ENCODE data around the gene STK32C.
A peak's percentile ranks its signal among the peaks of the same experiment; 100 is the strongest.
"Not testable (repeated sequence)": the region's sequence is repeated elsewhere in the genome, so short reads cannot be mapped to it uniquely, and the experiment has no call there.

Gene STK32C

DNA sequence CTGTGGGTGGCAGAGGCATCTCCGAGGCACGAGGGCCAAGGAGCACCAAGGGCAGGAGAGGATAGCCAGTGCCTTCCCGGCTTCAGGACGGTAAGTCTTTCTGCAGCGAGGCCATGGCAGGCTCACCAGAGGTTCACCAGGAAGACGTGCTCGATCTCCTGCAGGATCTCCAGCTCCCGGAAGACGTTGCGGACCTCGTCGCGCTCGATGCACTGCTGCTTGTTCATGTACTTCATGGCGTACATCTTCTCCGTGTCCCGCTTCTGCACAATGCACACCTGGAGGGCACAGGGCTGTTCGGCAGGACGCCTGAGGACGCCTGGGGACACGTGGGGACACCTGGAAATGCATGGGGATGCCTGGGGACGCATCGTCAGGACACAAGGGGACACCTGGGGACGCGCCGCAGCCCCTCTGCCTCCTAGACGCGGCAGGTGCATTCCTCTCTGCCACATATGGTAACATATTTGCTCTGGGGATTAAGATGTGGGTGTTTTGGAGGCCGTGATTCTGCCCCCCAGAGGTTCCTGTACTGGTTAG is 79.8 kb downstream of the STK32C start:
- DNase-seq: no peak

DNA sequence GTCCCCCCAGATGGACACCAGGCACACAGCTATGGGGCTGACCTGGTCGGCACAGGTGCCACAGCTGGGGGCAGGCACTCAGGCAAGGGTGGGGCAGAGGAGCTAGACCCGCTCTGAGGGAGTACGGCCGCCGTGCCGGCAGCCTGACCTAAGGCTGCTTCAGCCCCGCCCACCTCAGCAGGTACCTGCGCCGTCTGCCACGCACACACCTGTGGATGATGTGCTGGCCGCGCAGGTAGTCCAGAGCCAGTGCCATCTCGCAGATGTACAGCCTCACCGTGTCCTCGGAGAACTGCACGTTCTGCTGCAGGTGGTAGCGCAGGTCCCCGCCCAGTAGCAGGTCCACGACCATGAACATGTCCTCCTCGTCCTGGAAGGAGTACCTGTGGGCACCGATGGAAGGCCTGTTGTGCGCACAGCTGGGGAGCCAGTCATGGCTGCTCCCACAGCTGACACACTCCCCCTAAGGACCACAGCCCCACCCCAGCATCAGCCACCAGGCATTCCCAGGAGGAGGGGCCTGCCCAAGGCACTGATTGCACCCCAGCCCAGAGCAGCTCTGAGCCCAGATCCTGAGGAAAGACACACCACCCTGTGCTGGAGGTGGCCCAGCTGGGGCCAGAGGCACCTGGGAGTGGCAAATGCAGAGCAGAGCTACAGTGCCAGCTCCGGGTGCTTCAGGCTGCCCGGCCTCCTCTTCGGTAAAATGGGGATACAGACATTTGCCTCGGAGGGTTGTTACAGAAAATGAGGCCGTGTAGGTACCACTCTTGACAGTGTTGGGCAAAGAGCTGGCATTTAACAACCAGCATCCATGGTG is 81.0 kb downstream of the STK32C start:
- no peak for DNase-seq

DNA sequence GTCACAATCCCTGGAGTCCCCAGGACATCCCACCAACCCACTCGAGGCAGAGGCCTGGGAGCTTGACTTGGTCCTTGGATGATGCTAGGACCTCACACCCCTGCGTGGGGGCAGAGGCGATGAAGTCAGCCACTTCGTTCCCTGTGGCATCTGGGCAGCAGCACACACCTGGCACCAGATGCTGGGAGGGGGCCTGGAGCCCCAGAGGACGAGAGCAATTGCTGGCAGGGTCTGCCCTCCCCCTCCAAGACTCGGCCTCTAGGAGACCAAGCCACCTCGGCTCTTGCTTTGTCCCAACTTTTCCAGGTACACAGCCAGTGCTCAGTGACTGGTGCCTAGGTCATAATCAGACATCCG is 81.9 kb downstream of the STK32C start:
- no peak for DNase-seq

DNA sequence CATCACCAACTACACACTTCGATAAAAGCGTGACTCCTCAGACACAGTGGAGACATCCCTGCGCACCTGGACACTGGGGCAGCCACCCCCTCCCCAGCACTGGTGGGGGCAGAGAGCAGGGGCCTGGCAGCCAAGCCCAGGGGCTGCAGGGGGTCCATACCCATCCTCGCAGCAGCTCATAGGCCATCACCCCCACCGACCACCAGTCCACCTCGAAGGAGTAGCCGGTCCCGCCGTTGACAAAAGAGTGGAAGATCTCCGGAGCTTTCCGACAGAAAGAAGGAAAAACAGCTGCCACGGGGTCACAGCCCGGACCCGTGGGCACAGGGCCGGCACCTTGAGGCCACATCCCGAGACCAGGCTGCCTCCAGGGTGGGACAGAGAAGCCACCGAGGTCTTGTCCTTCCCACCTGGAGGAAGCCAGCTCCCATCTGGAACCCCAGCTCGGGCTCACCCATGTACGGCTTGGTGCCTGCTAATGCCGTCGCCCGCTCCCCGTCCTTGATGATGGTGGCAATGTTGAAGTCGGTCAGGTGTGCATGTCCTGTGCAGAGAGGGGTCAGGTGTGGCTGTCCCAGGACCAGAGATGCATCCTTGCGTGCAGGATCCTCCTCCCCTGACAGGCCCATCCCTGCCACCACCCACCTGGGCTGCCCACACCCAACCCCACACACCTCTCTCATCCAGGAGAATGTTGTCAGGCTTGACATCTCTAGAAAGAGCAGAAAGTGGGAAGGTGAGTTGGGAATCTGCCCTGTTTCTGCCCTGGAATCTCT is 82.5 kb downstream of the STK32C start:
- DNase-seq: no peak

DNA sequence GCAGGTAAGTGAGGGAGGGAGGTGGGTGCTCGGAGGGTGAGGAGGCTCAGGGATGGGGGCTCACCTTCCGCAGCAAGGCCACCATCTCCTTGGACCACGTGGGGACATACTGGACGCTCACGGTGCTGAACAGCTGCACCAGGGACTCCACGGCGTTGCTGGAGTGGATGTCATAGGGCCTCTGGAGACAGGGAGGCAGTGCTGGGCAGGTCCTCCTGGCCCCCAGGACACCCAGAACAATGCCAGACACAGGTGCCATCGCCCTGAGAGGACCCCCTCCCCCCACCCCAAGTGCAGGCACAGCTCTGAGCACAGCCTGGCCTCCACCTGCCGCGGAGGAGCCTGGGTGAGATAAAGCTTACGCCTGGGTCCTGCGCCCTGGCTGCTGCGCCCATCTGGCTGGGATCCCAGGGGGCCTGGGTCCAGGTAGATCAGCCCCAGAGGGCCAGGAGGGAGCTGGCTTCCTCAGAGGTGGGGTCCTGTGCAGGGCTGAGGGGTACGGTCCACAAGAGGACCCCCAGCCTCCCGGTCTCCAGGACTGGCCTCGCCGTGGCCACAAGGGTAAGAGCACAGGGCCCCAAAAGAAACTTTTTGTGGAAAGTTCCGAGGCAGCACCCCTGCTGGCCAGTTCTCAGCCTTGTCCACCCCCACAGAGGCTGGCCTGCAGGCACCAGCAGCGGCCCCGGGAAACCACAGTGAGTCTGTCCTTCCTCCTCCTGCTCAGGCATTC is 83.2 kb downstream of the STK32C start:
- no peak for DNase-seq

DNA sequence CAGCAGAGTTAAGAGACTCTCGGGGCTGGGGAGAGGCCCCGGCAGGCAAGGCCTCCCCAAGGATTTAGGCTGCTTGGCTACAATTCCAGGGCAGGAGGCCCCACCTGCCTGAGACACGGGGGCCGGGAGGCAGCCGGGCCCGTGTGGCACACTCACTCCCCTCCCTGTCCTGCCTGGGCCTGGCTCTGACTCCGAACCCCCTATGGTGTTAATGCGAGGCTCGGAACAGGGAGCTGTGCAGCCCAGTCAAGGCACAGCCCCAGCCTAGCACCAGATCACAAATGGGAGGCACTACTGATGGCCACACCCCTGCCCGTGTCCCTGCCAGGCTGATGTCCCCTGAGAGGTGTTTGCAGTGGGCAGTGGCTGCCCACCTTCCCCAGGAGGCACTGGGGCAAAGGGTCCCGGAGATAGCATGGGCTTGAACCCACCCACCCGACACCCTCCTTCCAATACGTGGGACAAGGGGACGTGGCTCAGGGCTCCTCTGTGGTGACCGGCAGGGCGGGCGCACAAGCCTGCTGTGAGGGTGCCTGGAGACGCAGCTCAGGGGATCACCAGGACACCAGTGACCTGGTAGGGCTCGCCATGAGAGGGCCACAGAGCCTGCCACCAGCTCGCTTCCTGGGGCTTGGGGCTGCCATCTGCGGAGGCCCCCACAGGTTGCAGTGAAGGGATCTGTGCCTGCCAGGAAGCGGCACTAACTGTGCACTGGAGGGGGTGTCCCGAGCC is 84.0 kb downstream of the STK32C start:
- DNase-seq: no peak

DNA sequence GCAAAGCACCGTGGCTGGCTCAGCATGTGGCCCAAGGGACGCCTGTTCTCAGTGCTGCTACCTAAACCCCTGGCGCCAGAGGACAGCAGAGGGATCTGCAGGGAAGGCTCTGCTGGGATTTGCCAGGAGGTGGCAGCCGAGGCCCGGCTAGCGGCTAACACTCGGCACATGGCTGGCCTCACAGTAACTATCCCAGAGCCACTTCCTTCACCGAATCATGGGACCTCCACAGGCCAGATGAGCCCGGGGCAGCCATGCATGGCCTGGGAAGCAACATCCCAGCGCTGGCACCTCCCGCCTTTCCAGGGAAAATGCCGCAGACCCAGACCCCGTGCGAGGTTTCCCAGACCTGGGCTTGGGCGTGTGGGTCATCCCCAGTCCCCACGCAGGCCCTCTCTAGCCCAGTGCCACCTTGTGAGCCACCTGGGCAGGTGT is 84.6 kb downstream of the STK32C start:
- peak; percentile 40 for DNase-seq

DNA sequence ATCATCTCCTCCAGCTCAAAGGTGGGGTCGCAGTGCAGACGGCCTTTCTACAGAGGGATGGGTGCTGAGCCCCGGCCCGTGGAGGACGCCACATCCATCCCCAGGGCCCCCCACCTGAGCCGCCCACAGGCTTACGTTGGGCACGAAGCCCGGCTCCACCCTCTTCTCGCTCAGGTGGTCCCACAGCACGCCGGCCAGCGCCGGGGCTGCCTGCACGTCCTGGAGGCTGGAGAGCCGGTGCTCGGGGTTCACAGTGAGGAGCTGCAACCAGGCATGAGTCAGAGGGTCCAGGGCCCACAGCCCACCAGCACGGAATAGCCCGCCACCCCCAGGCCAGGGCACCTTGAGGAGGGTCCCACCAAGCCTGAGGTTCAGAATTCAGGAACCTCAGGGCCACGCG is 85.0 kb downstream of the STK32C start:
- no peak for DNase-seq

DNA sequence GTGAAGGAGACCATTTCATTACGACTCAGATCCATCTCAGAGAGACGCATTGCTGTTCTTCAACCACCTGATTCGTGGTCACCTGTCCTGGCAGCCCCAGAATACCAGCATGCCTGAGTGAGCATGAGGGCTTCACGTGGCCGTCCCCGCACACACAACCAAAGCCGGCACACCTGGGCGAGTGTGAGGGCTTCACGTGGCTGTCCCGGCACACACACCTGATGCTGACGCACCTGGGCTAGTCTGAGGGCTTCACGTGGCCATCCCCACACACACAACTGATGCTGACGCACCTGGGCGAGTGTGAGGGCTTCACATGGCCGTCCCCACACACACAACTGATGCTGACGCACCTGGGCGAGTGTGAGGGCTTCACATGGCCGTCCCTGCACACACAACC is 86.8 kb downstream of the STK32C start:
- not testable (repeated sequence) for DNase-seq

DNA sequence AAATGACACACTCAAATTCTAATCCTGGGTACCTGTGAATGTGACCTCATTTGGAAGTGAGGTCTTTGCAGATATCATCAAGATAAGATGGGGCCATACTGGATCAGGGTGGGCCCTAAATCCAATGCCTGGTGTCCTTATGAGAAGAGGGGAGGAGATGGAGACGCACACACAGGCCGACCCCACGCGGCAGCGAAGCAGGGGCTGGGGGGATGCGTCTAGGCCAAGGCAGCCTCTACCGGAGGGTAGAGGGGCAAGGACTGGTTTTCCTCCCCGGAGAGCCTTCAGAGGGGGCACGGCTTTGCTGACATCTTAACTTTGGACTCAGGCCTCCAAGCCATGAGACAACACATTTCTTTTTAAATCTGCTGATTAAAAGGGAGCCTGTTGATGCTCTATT is 87.7 kb downstream of the STK32C start:
- no peak for DNase-seq

DNA sequence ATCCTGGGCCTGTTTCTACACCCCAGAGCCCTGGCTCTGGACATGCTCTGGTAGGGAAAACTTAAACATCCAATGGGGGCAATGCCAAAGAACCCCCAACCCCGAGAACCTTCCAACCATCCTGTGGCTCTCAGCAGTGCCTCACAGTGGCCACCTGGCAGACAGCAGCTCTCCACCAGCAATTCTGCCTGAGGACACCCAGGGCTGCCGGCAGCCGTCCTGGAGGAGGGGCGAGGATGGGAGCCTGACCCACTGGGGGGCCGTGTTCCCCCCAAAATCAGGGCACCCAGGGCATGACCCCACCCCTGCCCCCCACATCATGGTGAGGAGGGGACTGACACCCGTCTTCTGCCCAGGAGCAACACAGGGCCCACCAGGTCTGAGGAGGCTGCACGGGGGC is 88.3 kb downstream of the STK32C start:
- DNase-seq: no peak

DNA sequence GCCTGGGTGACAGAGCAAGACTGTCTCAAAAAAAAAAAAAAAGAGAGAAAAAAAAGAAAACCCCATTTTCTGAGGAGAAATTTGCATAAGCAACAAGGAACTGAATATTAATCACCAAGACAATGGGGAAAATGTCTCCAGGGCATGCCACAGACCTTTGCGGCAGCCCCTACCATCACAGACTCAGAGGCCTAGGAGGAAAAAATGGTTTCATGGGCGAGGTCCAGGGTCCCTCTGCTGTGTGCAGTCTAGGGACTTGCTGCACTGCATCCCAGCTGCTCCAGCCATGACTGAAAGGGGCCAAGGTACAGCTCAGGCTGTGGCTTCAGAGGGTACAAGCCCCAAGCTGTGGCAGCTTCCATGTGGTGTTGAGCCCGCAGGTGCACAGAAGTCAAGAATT is 91.3 kb downstream of the STK32C start:
- not testable (repeated sequence) for DNase-seq

DNA sequence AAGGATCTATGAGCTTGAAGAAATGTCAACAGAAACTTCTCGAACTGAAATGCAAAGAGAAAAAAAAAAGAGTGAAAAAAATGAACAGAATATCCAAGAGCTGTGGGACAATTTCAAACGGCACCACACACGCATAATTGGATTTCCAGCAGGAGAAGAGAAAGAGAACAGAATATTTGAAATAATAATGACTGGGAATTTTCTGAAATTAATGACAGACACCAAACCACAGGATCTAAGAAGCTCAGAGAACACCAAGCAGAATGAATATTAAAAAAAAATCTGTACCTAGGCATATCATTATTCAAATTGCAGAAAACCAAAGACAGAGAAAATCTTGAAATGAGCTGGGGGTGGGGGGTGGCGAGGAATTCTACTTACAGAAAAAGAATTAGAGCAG is 93.8 kb downstream of the STK32C start:
- DNase-seq: no peak

DNA sequence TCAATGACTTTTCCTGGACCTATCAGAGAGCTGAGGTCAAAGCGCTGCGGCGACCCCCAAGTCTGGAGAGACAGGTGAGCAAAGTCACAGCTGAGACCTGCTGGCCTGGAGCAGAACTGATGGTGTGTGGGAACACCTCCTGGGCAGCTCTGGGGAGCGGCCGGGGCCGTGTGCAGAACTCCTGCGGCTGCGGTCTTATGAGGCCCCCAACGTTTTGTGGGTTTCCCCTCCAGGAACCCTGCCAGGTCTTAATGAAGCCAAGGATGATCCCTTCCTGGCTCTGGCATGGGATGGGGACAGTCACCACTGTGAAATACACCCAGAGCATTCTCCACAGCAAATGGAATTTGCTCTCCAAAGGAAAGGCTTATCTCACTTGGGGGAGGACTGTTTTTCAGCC is 94.9 kb downstream of the STK32C start:
- no peak for DNase-seq

DNA sequence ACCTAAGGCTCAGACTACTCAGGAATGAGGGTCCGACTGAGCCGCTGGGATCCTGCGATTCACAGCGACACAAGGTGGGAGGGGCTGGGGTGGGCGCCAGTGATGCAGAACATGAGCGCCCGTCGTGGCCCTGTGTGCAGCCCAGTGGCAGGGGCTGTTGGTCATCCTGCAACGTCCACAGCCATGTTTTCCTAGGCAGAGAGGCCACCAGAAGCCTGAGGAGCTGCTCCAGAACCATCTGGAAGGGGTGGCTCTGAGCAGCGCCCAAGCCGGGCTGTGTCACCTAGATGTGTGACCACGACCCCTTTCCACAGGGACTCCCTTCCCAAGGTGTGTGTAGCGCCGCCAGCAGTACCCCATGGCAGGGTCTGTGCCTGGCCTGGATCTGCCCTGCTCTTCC is 96.5 kb downstream of the STK32C start:
- no peak for DNase-seq

DNA sequence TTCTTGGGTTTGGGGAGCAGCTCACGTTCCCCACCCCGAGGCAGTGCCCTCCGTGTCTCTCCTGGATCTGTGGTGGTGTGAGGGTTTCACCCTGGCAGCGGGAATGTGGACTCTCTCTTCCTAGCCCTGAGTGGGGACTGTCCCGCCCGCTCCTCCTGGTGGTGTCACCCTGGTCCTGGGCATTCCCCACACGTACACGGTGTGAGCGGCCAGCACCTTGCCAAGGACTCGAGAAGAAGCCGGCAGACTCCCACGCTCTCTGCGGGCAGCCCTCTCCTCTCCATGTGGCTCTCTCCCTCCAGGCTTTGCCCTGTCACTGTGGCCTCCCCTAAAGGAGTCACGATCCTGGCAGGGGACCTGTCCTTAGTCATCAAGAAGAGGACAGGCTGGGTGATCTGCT is 97.0 kb downstream of the STK32C start:
- DNase-seq: no peak

DNA sequence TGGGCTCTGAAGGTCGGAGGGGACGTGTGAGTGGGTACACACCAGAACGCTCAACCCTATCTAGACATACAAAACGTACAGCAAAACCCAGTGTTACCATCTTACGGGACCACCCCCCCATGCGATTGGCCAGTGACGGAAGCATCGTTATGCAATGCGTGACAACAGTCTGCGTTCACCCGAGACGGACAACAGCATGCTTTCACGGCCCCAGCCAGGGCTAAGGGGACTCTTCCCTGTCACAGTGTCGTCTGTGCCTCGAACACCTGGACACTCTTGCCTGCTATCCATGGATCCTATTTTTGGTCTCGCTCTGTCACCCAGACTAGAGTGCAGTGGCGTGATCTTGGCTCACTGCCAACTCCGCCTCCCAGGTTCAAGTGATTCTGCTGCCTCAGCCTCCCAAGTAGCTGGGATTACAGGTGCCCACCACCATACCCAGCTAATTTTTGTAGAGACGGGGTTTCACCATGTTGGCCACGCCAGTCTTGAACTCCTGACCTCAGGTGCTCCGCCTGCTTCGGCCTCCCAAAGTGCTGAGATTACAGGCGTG is 97.7 kb downstream of the STK32C start:
- no peak for DNase-seq

DNA sequence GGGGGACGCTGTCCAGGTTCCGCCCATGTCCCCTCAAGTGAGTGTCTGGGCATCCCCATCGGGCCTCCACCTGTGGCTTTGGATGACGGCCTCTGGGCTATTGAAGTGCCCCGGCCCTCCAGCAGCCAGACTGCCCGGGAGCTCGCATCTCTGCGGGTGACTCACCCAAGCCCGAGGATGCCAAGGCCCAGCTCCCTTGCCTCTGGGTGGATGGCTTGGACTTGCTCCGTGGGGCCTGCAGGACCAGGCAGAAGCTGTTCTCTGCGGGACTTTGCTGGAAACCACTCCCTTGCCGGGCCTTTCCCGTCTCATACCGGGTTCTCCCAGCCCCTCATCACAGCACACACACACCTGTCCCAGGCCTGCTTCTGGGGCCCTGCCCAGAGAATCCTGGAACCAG is 98.6 kb downstream of the STK32C start:
- DNase-seq: no peak

DNA sequence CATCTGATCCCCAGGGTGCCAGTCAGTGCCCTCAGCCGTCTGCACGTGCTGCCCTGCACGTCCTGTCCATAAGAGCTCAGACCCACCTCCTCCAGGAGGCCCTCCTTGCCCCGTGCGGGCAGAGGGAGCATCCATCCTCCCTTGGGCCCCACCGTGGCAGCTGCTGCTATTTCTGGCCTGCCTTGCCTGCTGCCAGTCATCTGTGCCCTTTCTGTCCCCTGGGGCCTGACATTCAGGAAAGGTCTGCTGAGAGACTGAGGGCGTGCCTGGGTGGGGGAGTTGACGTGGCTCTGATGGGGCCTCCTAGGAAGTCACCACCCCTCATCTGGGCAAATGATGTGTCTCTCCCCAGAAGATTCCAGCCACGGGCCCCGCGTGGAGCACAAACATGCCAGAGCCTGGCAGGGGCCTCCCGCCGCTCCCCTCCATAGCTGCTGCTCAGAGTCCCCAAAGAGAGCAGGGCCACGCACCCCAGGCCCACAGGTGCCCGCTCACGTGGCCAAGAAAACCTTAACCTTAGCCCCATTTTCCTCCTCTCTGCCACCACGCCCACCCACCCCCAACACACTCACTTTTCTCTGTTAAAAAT is 99.2 kb downstream of the STK32C start:
- no peak for DNase-seq

DNA sequence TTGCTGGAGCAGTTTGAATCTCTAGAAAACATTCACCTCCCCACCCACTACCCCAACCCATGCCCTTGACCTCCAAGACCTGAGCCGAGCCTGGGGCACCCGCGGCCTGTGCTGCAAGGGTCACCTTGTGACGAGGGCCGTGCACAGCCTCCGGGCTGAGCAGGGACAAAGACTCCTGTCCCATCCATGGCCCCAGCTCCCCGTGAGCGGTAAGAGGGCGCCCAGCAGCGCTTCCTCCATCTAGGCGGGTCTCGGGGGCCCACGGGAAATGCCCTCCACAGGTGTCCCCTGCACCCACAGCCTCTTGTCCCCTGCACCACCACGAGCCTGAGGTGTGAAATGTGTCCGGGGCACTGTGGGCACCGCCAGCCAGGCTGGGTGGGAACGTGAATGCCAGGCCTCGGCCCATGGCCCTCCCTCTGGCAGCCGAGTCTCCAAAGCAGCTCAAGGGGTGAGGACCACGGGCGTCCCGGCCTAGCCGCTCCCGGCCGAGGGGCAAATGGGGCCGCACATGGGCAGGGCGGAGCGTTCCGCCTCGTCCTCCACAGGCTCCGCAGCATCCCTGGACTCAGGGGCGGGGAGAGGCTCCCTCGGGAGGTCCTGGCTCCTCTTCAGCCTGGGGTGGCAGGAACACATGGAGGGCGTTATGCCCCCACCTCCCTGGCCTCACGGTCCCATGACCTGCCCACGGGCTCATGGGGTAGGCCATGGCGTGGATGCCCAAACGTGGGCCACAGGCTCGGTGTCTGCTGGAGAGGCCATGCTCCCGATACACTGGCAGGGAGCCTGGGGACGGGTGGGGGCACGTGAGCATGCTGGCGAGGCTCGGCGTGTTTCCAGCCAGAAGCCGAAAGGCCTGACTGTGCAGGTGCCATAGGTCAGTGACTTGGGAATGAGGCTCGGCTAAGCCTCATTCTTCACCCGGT is 100.0 kb downstream of the STK32C start:
- DNase-seq: no peak

All from stimulated activated naive CD4-positive, alpha-beta T cell treated with Interleukin-2 at 50 U/mL for 16 hours (primary cell).